GM20431 (cell line): ENCODE results near the gene CYP2U1.
"Not testable (repeated sequence)": the region's sequence is repeated elsewhere in the genome, so short reads cannot be mapped to it uniquely, and the experiment has no call there.

Source experiments
- in situ Hi-C: fragments of 300-500 bp; cut with MseI, MboI; formaldehyde crosslinking; loops from one replicate; pipeline ENCODE4 v1.15.0; 2020; ENCODE audit warnings: low sequenced_read_pairs; ENCODE audit not compliant: unreplicated experiment

CYP2U1 gene

DNA sequence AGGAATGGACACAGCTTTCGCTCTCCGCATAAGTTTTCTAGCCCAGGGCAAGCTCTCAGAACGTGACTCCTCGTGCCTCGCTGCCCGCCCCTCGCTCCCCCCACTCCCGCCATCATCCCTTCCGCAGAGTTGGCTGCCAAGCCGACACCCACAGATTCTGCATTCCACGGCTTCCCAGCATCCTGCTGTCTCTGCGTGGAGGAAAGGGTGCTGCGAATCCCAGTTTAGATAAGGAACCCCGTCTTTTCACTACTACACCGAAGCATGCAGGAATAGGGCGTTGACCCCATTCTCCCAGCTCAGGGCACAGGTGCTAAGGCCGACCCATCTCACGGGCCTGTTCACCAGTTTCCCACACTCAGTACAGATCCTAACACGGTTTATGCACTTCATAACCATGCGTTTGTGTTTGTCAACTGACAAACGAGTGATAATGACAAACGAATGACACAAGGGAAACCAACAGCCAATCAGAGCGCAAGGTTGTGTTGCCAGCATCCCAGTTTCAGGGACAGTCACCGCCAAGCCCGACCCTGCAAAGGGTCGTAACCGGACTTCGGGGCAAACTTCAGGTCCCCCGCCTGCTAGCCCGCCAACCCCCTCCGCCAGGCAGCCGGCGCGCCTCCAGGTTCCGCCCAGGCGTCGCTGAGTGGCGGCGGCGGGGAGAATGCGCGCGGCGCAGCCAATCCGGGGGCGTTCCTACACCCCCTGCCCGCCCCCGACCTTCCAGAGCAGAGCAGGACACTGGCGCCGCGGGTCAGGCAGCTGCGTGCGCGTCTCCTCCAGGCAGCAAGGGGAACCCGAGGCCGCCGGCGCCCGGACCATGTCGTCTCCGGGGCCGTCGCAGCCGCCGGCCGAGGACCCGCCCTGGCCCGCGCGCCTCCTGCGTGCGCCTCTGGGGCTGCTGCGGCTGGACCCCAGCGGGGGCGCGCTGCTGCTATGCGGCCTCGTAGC lies at the start of gene CYP2U1:
CYP2U1 (plus strand) TSS at position 729 of the 954 bp plus-strand sequence; CDS start at position 824, 95 bp downstream.
- in situ Hi-C loops = no loop called here

- in situ Hi-C loops = no loop called here
These were observed 45.5 kb upstream of the CYP2U1 start for GRCh38 chr4:107885865-107886264.

DNA sequence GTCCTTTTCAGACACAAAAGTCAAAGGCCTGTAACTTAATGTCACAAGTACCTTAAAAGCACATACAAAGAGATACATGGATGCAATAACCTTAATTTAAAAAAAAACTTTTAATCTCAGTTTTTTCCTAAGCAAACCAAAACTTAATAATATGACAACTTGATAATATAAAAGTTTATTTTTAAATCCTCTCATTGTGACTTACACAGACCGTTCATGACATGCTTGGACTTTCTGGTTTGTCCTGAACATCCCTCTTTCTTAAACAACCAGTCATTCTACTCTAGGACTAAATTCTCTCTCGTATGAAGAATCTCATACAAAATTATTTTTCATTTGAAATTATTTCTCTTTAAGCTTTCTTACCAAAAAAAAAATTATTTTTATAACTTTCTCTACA lies 43.1 kb upstream of the CYP2U1 start:
- in situ Hi-C loops = no loop called here

- in situ Hi-C loops = no loop called here
These were observed 40.6 kb upstream of the CYP2U1 start for GRCh38 chr4:107890779-107891178.

- in situ Hi-C loops = no loop called here
These were observed 40.0 kb upstream of the CYP2U1 start for GRCh38 chr4:107891299-107891698.

DNA sequence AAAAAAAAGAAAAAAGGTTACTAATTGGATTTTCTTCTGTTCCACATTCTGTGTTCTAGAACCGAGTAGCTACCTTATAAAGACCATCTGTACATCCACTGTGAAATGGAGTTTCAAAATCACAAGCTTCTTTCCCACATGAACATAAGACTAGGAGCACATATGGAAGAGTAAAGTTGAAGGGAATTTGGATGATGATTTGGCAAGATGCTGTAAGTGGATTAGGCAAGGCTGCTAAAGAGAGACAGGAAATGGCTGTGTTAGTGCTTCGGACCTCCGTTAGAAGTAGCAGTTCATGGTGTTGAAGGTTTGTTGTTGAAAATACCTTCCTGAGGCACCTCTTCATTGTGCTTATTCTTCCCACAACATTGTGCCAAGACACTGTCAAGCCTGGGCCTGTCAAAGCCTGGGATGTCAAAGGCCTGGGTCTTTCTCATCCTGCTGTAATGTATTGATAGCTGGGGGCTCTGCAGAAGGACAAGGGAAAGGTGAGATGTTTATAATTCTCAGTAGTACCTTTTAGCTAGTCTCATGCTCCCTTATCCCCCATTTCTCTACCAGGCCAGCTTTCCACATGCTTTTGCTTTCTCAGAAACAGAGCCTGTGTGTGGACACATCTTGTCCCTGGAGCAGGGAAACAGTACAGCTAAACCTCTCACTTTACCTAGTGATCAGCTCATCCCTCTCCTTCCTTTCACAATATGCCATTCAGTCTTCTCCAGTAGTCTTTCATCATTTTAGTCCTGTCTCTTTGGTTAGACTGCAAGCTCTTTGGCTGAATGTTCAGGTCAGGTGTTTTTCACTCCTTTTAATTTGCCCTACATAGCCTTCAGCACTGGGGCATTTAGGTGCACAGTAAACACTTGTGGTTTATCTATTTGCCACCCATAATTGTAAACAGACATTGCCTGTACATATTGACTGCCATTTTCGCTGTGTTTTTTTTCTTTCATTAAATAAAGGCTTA lies 37.9 kb upstream of the CYP2U1 start:
- in situ Hi-C loops = no loop called here

GRCh38 chr4:107894138-107894603 lies 37.2 kb upstream of the CYP2U1 start:
- in situ Hi-C loops = no loop called here

- in situ Hi-C loops = no loop called here
These were observed 35.1 kb upstream of the CYP2U1 start for GRCh38 chr4:107896158-107896645.

GRCh38 chr4:107896646-107897045 lies 34.7 kb upstream of the CYP2U1 start:
- in situ Hi-C loops = no loop called here

GRCh38 chr4:107897823-107898222 lies 33.5 kb upstream of the CYP2U1 start:
- in situ Hi-C loops = no loop called here

- in situ Hi-C loops = no loop called here
These were observed 31.3 kb upstream of the CYP2U1 start for GRCh38 chr4:107900067-107900466.

DNA sequence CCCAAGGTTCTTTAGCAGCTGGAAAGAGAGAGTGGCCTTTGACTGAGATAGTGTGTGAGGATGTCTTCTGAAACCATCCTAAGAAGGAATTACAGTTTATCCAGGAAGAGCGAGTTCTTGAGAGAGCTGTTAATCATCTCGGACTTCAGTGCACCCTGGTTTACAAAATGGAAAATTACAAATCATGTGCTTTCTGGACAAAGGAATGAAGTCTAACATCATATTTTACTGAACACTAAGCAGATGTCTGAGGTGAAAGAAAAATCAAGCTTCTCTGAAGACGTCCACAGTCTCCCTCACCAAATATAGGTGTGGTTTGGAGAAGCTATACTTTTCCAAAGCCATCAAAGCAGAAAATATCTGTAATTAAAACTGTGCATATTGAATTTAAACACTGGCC lies 30.8 kb upstream of the CYP2U1 start:
- in situ Hi-C loops = no loop called here

DNA sequence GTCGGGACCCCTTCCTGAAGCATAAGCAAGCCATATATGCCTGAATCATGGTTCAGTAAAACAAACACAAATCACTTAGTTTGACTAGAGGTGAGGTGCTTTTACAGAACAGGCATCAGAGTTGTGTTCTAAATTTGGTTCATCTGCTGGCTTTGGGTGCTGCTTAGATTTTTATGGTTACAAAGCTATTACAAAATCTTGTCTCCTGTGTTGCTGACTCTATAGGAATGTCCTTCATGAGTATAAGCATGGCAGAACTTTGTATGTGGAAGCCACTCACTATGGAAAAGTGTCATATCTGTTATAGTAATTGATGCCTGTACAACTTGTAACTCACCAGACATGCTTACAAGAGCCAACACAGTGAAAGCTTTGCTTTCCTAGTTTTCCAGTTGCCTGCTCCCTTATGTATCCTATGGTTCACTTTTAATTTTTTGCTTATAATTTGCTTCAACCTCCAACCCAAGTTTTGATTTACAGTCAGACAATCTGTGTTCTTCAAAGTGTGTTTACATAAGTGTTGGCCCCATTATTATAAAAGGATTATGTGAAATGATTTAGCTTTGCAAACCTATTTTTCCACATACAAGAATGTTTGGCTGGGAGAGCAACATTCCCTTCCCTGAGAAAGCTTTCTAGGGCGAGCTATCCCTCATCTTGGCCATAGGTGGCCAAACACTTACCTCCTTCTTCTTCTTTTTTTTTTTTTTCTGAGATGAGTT lies 30.0 kb upstream of the CYP2U1 start:
- in situ Hi-C loops = no loop called here

GRCh38 chr4:107902715-107903114 lies 28.6 kb upstream of the CYP2U1 start:
- in situ Hi-C loops = no loop called here

DNA sequence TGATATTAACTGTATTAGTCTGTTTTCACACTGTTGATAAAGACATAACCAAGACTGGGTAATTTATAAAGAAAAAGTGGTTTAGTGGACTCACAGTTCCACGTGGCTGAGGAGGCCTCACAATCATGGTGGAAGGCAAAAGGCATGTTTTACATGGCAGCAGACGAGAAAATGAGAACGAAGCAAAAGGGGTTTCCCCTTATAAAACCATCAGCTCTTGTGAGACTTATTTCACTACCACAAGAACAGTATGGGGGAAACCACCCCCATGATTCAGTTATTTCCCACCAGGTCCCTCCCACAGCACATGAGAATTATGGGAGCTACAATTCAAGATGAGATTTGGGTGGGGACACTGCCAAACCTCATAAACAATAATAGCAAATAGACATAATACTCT lies 26.3 kb upstream of the CYP2U1 start:
- in situ Hi-C loops = not testable (repeated sequence)

DNA sequence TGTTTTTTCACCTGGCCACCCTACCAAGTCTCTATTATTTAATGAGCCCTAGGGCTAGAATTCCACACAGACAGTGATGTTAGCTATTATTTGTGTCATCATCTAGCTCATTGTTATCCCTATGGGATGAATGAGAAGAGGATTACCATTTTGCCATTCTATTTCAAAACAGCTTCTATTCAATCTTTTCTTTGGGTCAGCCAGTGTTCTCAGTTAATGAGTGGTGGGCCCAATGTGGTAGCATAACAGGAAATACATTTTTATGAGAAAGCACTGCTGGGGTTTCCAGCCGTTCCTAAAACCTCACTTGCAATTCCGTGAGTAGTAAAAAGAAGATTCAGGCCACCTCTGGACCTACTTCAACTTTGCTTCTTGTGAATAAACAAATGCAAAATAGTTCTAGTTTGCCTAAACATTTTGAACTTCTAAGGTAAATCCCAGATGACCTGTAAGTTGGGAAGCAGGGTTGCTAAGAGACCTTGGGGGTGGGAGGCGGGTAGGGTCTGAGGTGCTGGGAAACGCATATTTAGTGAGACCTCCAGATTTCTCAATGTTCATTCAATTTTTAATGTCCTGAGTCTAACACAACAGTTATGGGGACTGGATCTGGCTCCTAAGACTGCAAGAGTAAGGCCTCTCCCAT lies 24.8 kb upstream of the CYP2U1 start:
- in situ Hi-C loops = no loop called here

- in situ Hi-C loops = no loop called here
These were observed 23.0 kb upstream of the CYP2U1 start for GRCh38 chr4:107908377-107908776.

- in situ Hi-C loops = loop anchor here (10.0 kb wide), 1 partner anchor 159 kb away; no protein-coding TSS in a partner anchor
These were observed 18.0 kb upstream of the CYP2U1 start for GRCh38 chr4:107913283-107913899.

GRCh38 chr4:107915220-107915619 lies 16.1 kb upstream of the CYP2U1 start:
- in situ Hi-C loops = loop anchor here (10.0 kb wide), 1 partner anchor 160 kb away; no protein-coding TSS in a partner anchor
